Neutrophil (primary cell): ENCODE data around the gene PTPA.

ENCODE experiments used
- H3K27ac ChIP-seq: fragments of 200-600 bp; sonication (generic); 2 replicates; pipeline ENCODE4 v1.5.1; 2016; ENCODE audit warnings: mild to moderate bottlenecking, moderate library complexity
- H3K27me3 ChIP-seq: fragments of 200-600 bp; sonication (generic); 2 replicates; pipeline ENCODE4 v1.6.0; 2016; ENCODE audit warnings: mild to moderate bottlenecking
- H3K36me3 ChIP-seq: fragments of 200-600 bp; sonication (generic); 2 replicates; pipeline ENCODE4 v1.5.1; 2017
- H3K4me1 ChIP-seq, 2 experiments: fragments of 200-600 bp in 1 of 2; sonication (generic) in 1 of 2; 1 replicate in 1 of 2; 2 replicates in 1 of 2; pipeline versions ENCODE4 v1.5.1 to v1.6.1; 2013 to 2016; ENCODE audit warnings: low read depth in 1 of 2, low read length in 1 of 2, mild to moderate bottlenecking in 1 of 2, moderate library complexity in 1 of 2; ENCODE audit not compliant: control insufficient read depth in 1 of 2, insufficient read depth in 1 of 2
- H3K4me3 ChIP-seq, 2 experiments: fragments of 200-600 bp in 1 of 2; sonication (generic) in 1 of 2; 1 replicate in 1 of 2; 2 replicates in 1 of 2; pipeline ENCODE4 v1.5.1; 2013 to 2016; ENCODE audit warnings: low read depth in 1 of 2, low read length in 1 of 2, mild to moderate bottlenecking in 1 of 2, moderate library complexity in 1 of 2
- H3K9me3 ChIP-seq: fragments of 200-600 bp; sonication (generic); 2 replicates; pipeline ENCODE4 v1.5.1; 2016
- CTCF ChIP-seq: fragments of 200-600 bp; sonication (generic); IDR thresholded peaks from 2 replicates; pipeline ENCODE4 v1.5.1; 2016; ENCODE audit warnings: antibody characterized with exemption

The PTPA gene

GRCh38 chr9:129142138-129142935 lies 31.1 kb downstream of the PTPA start:
- Histone ChIP-seq H3K4me3 (no peak overlapping the region), H3K9me3 (no peaks in the 10 kb centered on the region), H3K36me3 (peaks cover 41% of the 10 kb centered on the region), H3K27me3 (no peaks in the 10 kb centered on the region), H3K4me1 (peaks cover 26 to 28% of the 10 kb centered on the region in 2 experiments), H3K27ac (no peak overlapping the region)
- no peak for TF ChIP-seq CTCF

GRCh38 chr9:129143031-129143927 lies 32.1 kb downstream of the PTPA start:
- H3K9me3 ChIP-seq, result no peaks in the 10 kb centered on the region
- H3K4me3 ChIP-seq, result no peak overlapping the region
- no peaks in the 10 kb centered on the region for H3K27me3 ChIP-seq
- H3K36me3 ChIP-seq, result peaks cover 35% of the 10 kb centered on the region
- TF ChIP-seq CTCF, result peak; percentile 74
- H3K27ac ChIP-seq, result no peak overlapping the region
- peaks cover 26 to 28% of the 10 kb centered on the region in 2 experiments for H3K4me1 ChIP-seq

GRCh38 chr9:129145316-129145715 lies 34.1 kb downstream of the PTPA start:
- Histone ChIP-seq H3K4me3 (no peak overlapping the region), H3K27me3 (no peaks in the 10 kb centered on the region), H3K9me3 (no peaks in the 10 kb centered on the region), H3K27ac (no peak overlapping the region), H3K36me3 (peaks cover 38% of the 10 kb centered on the region), H3K4me1 (peaks cover 12 to 16% of the 10 kb centered on the region in 2 experiments)
- TF ChIP-seq CTCF, result no peak

GRCh38 chr9:129145841-129146292 lies 34.7 kb downstream of the PTPA start:
- no peak overlapping the region for H3K4me3 ChIP-seq
- H3K36me3 ChIP-seq, result peaks cover 38% of the 10 kb centered on the region
- TF ChIP-seq CTCF, result no peak
- peaks cover 7 to 13% of the 10 kb centered on the region in 2 experiments for H3K4me1 ChIP-seq
- H3K27me3 ChIP-seq, result no peaks in the 10 kb centered on the region
- H3K9me3 ChIP-seq, result no peaks in the 10 kb centered on the region
- no peak overlapping the region for H3K27ac ChIP-seq

- Histone ChIP-seq H3K4me3 (no peak overlapping the region), H3K36me3 (peaks cover 40% of the 10 kb centered on the region), H3K9me3 (no peaks in the 10 kb centered on the region), H3K27ac (no peak overlapping the region), H3K4me1 (peaks cover 5 to 6% of the 10 kb centered on the region in 2 experiments), H3K27me3 (no peaks in the 10 kb centered on the region)
- TF ChIP-seq CTCF, result no peak
These were observed 35.3 kb downstream of the PTPA start for GRCh38 chr9:129146441-129146941.
